Neural progenitor cell (in vitro differentiated cells): ENCODE results near the gene SYTL2. TPM values are rescaled to one million over a fixed set of nuclear protein-coding genes. Genes with fewer than 3 reads are reported as not detected.

Experiments used
- DNase-seq: peaks from one replicate; pipeline ENCODE4 v3.0.0-alpha.2; 2016; ENCODE audit warnings: low spot score
- H2AFZ ChIP-seq: fragments of 200-600 bp; sonication (generic); replicated peaks from 2 replicates; pipeline ENCODE4 v1.6.1; 2016; ENCODE audit warnings: antibody characterized with exemption
- H3F3A ChIP-seq: fragments of 200-600 bp; sonication (generic); 2 replicates; pipeline ENCODE4 v1.6.1; 2016; ENCODE audit warnings: antibody characterized with exemption, low read depth
- H3K27ac ChIP-seq: fragments of 200-600 bp; sonication (generic); 2 replicates; pipeline ENCODE4 v1.5.1; 2016; ENCODE audit warnings: mild to moderate bottlenecking
- H3K27me3 ChIP-seq: fragments of 200-600 bp; sonication (generic); 2 replicates; pipeline ENCODE4 v1.6.1; 2016; ENCODE audit warnings: mild to moderate bottlenecking, moderate library complexity
- H3K36me3 ChIP-seq: fragments of 200-600 bp; sonication (generic); 2 replicates; pipeline ENCODE4 v1.5.1; 2016
- H3K4me1 ChIP-seq: fragments of 200-600 bp; sonication (generic); 2 replicates; pipeline ENCODE4 v1.6.1; 2016; ENCODE audit warnings: mixed run types
- H3K4me2 ChIP-seq: fragments of 200-600 bp; sonication (generic); 2 replicates; pipeline ENCODE4 v1.6.1; 2016
- H3K4me3 ChIP-seq: fragments of 200-600 bp; sonication (generic); 2 replicates; pipeline ENCODE4 v1.5.1; 2016
- H3K79me2 ChIP-seq: fragments of 200-600 bp; sonication (generic); 2 replicates; pipeline ENCODE4 v1.6.1; 2016; ENCODE audit warnings: low read depth
- H3K9ac ChIP-seq: fragments of 200-600 bp; sonication (generic); 2 replicates; pipeline ENCODE4 v1.6.1; 2016
- H3K9me3 ChIP-seq: fragments of 200-600 bp; sonication (generic); 2 replicates; pipeline ENCODE4 v1.5.1; 2016; ENCODE audit warnings: low read depth
- H4K20me1 ChIP-seq: fragments of 200-600 bp; sonication (generic); 2 replicates; pipeline ENCODE4 v1.6.1; 2016; ENCODE audit warnings: low read depth
- H3K27ac Mint-ChIP-seq: 3 replicates; pipeline ENCODE4 v1.8.0; 2021; ENCODE audit warnings: mixed read lengths
- H3K27me3 Mint-ChIP-seq: 2 replicates; pipeline ENCODE4 v1.8.0; 2022; ENCODE audit warnings: low read depth, mild to moderate bottlenecking, inconsistent platforms, moderate library complexity, mixed read lengths; ENCODE audit not compliant: insufficient read depth
- H3K36me3 Mint-ChIP-seq: 3 replicates; pipeline ENCODE4 v1.8.0; 2021; ENCODE audit warnings: mixed read lengths
- H3K4me1 Mint-ChIP-seq: 3 replicates; pipeline ENCODE4 v1.8.0; 2021; ENCODE audit warnings: mixed read lengths
- H3K4me3 Mint-ChIP-seq: 3 replicates; pipeline ENCODE4 v1.8.0; 2021; ENCODE audit warnings: mild to moderate bottlenecking, moderate library complexity, mixed read lengths
- H3K9me3 Mint-ChIP-seq: 3 replicates; pipeline ENCODE4 v1.8.0; 2020; ENCODE audit warnings: mixed read lengths
- EZH2 ChIP-seq: fragments of 200-600 bp; sonication (generic); IDR thresholded peaks from 2 replicates; pipeline ENCODE4 v1.6.1; 2017; ENCODE audit warnings: antibody characterized with exemption, mild to moderate bottlenecking, moderate library complexity
- EZH2phosphoT487 ChIP-seq: fragments of 200-600 bp; sonication (generic); IDR thresholded peaks from 2 replicates; pipeline ENCODE4 v1.6.1; 2017; ENCODE audit warnings: antibody characterized with exemption
- total RNA-seq: library from RNA; depleted of rRNA; stranded (reverse); fragments of >200 nt; gene quantifications from 2 replicates; pipeline ENCODE4 v1.2.3, GENCODE V29; 2015; ENCODE audit warnings: low replicate concordance
- TF ChIP-seq, protein P1 (sequence below): fragments of 200-600 bp; sonication (generic); IDR thresholded peaks from 2 replicates; pipeline ENCODE4 v1.5.1; 2017; ENCODE audit warnings: antibody characterized with exemption, mild to moderate bottlenecking

The SYTL2 gene
- total RNA-seq, 1 donor from 2014 or later: 34.1 TPM

DNA sequence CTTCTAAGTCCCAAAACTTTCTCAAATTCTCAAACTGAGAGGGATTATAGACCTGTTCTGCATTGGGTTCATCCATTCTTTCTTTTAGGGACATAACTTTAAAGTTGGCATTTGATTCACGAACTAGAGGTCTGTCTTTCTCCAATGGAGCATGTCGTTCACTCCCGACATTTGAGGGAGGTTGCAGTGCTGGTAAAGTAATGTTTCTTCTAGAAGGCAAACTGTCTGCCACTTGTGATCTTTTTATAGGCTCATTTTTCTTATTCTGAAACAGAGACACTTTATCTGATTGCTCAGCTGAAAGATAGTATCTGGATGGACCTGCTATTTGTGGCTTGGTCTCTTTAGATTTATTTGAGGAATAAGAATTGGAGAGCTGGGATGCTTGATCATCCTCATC, 84.6 kb downstream of the SYTL2 start:
- Histone ChIP-seq H3K79me2 (no peaks in the 10 kb centered on the region), H3K4me3 (no peak overlapping the region), H3K27ac (no peak overlapping the region), H3K36me3 (no peaks in the 10 kb centered on the region), H3K4me2 (no peak overlapping the region), H3F3A (no peaks in the 10 kb centered on the region), H3K9ac (no peak overlapping the region), H3K9me3 (no peaks in the 10 kb centered on the region), H3K4me1 (peaks cover 7% of the 10 kb centered on the region), H4K20me1 (no peaks in the 10 kb centered on the region), H2AFZ (no peak overlapping the region), H3K27me3 (no peaks in the 10 kb centered on the region)
- no peak overlapping the region for H3K4me3 Mint-ChIP-seq
- no peaks in the 10 kb centered on the region for H3K27me3 Mint-ChIP-seq
- DNase-seq: no peak
- TF ChIP-seq, protein P1, sequence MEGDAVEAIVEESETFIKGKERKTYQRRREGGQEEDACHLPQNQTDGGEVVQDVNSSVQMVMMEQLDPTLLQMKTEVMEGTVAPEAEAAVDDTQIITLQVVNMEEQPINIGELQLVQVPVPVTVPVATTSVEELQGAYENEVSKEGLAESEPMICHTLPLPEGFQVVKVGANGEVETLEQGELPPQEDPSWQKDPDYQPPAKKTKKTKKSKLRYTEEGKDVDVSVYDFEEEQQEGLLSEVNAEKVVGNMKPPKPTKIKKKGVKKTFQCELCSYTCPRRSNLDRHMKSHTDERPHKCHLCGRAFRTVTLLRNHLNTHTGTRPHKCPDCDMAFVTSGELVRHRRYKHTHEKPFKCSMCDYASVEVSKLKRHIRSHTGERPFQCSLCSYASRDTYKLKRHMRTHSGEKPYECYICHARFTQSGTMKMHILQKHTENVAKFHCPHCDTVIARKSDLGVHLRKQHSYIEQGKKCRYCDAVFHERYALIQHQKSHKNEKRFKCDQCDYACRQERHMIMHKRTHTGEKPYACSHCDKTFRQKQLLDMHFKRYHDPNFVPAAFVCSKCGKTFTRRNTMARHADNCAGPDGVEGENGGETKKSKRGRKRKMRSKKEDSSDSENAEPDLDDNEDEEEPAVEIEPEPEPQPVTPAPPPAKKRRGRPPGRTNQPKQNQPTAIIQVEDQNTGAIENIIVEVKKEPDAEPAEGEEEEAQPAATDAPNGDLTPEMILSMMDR: no peak
- no peak overlapping the region for H3K27ac Mint-ChIP-seq
- H3K9me3 Mint-ChIP-seq: peaks cover 6% of the 10 kb centered on the region
- no peaks in the 10 kb centered on the region for H3K4me1 Mint-ChIP-seq
- no peaks in the 10 kb centered on the region for H3K36me3 Mint-ChIP-seq

DNA sequence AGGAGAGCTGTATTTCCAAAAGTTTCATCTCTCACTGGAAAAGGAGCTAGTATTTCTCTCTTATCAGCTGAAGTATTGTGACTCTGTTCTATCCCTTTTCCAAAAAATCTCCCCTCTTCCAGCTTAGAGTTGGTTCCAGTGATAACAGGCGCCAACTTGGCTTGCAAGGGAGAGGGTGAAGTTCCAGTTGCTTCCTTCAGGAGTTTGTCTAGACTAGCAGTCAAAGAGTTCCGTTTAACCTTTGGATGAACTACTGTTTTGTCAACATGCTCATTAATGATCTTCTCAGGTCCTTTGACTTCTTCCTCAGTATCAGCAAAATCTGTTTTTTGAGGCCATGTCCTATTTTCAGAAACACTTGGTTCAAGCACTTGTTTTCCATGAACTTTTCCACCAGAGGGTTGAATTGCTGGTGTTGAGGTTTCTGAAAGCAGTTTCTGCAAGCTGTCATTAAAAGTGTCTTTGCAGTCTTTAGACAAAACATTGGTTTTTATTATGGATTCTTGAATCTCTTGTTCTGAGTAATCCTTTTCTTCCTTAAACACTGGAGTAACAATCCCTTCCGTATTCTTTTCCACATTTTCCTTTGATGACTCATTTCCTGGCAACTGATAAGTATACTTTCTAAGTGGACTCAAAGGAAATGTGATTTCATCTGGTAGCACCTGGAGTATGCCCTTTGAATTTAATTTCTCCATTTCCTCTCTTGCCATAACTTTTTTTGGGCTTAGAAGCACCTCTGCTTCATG, 85.3 kb downstream of the SYTL2 start:
- Histone ChIP-seq H3K4me3 (no peak overlapping the region), H3K4me2 (no peak overlapping the region), H3K36me3 (no peaks in the 10 kb centered on the region), H3K79me2 (no peaks in the 10 kb centered on the region), H4K20me1 (no peaks in the 10 kb centered on the region), H3K9ac (no peak overlapping the region), H2AFZ (no peak overlapping the region), H3K27me3 (no peaks in the 10 kb centered on the region), H3K9me3 (no peaks in the 10 kb centered on the region), H3F3A (no peaks in the 10 kb centered on the region), H3K4me1 (peaks cover 14% of the 10 kb centered on the region), H3K27ac (no peak overlapping the region)
- no peak for TF ChIP-seq EZH2
- no peak overlapping the region for H3K4me3 Mint-ChIP-seq
- no peaks in the 10 kb centered on the region for H3K36me3 Mint-ChIP-seq
- peaks cover 4% of the 10 kb centered on the region for H3K4me1 Mint-ChIP-seq
- H3K9me3 Mint-ChIP-seq: peaks cover 5% of the 10 kb centered on the region
- H3K27ac Mint-ChIP-seq: no peak overlapping the region
- no peak for DNase-seq
- no peaks in the 10 kb centered on the region for H3K27me3 Mint-ChIP-seq

DNA sequence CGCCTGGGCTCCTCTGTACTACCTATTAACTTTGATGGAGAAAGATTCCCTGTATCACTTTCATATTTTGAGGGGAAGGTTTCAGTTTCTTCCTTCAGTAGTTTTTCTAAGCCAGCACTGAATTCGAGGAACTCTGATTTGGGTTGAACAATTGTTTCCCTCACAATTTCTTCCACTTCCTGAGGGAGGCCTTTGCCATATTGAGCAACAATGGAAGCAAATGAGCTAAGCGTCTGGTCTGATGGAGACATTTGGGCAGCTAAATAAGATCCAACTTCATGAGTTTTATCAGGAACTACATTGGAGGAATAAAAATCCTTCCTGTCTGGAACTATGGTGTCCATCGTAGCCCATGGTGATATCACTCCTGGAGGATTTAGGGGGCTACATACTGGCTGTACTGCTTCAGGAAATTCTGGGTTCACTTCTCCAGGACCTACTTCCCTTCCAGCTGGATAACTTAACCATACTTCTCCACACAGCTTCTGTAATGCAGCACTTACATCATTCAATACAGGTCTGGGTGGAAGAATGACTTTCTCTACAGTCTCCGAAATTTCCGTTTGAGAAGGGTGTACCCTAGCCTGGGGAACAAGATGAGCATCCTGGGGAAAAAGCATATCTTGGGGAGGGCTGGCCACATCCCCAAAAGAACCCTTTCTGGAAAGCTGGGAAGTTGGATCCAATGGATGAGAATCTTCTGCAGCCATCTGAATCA, 86.0 kb downstream of the SYTL2 start:
- TF ChIP-seq, protein P1: no peak
- no peak for TF ChIP-seq EZH2phosphoT487
- TF ChIP-seq EZH2: no peak
- H3K4me3 ChIP-seq: no peak overlapping the region
- H2AFZ ChIP-seq: no peak overlapping the region
- peaks cover 7% of the 10 kb centered on the region for H3F3A ChIP-seq
- Mint-ChIP-seq H3K36me3 (no peaks in the 10 kb centered on the region), H3K27me3 (no peaks in the 10 kb centered on the region), H3K4me1 (peaks cover 9% of the 10 kb centered on the region), H3K4me3 (no peak overlapping the region), H3K27ac (no peak overlapping the region), H3K9me3 (peaks cover 2% of the 10 kb centered on the region)
- H3K27ac ChIP-seq: no peak overlapping the region
- no peak overlapping the region for H3K9ac ChIP-seq
- H3K36me3 ChIP-seq: no peaks in the 10 kb centered on the region
- H3K4me1 ChIP-seq: peaks cover 22% of the 10 kb centered on the region
- no peak for DNase-seq
- no peaks in the 10 kb centered on the region for H3K79me2 ChIP-seq
- no peaks in the 10 kb centered on the region for H3K27me3 ChIP-seq
- H3K4me2 ChIP-seq: no peak overlapping the region
- H4K20me1 ChIP-seq: no peaks in the 10 kb centered on the region
- H3K9me3 ChIP-seq: no peaks in the 10 kb centered on the region

DNA sequence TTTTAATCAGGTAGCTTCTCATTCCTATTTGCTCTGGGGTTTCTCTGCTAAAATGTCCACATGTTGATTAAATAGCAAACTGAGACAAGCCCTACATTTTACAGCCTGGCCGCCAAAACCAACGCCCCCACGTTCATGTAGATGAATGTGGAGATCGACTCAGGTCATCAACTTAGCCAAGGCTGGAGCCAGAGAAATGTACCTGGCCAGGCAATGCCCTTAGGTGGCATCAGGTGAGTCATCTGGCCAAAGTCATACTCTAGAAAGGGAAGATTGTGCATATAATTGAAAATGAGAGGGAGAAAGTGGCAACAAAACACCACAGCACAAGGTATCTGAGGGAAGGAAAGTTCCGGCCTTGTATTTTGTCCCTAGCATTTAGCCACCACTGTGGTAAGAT, 87.9 kb downstream of the SYTL2 start:
- Histone ChIP-seq H3K4me2 (peak overlapping the region; percentile 12), H3K79me2 (no peaks in the 10 kb centered on the region), H3K27me3 (no peaks in the 10 kb centered on the region), H3K36me3 (no peaks in the 10 kb centered on the region), H3K9me3 (no peaks in the 10 kb centered on the region), H3K4me3 (no peak overlapping the region), H2AFZ (peak overlapping the region; percentile 30), H4K20me1 (no peaks in the 10 kb centered on the region), H3F3A (peaks cover 25% of the 10 kb centered on the region), H3K27ac (no peak overlapping the region), H3K9ac (no peak overlapping the region), H3K4me1 (peaks cover 38% of the 10 kb centered on the region)
- Mint-ChIP-seq H3K36me3 (no peaks in the 10 kb centered on the region), H3K4me3 (no peak overlapping the region), H3K27ac (no peak overlapping the region), H3K27me3 (no peaks in the 10 kb centered on the region), H3K4me1 (peaks cover 27% of the 10 kb centered on the region), H3K9me3 (no peaks in the 10 kb centered on the region)
- TF ChIP-seq, protein P1: no peak
- no peak for TF ChIP-seq EZH2
- no peak for TF ChIP-seq EZH2phosphoT487
- DNase-seq: no peak
